GM12878 (cell line): Measurements from ENCODE around the gene PRRT1.

ENCODE experiments used
- CHD4 ChIP-seq: fragments of 200-600 bp; sonication (generic); IDR thresholded peaks from 2 replicates; pipeline ENCODE4 v1.6.1; 2016; ENCODE audit warnings: mild to moderate bottlenecking
- IKZF1 ChIP-seq: fragments of 450-650 bp; conservative IDR thresholded peaks from 2 replicates; pipeline ENCODE4 v1.6.1; 2017; ENCODE audit warnings: antibody characterized with exemption, mild to moderate bottlenecking
- YBX1 ChIP-seq: fragments of 450-650 bp; IDR thresholded peaks from 2 replicates; pipeline ENCODE4 v1.6.1; 2016; ENCODE audit warnings: antibody characterized with exemption
- YY1 ChIP-seq: IDR thresholded peaks from 2 replicates; pipeline ENCODE4 v1.6.1; 2011; ENCODE audit warnings: low read depth, mild to moderate bottlenecking, low read length
- TF ChIP-seq, protein P1 (sequence below), 3 experiments: IDR thresholded peaks in 2 of 3; conservative IDR thresholded peaks in 1 of 3; 2 replicates each; pipeline ENCODE4 v1.5.1; 2011; ENCODE audit warnings: low read depth in 3 of 3, low read length in 3 of 3, mild to moderate bottlenecking in 3 of 3, control low read depth in 2 of 3, moderate library complexity in 2 of 3, inconsistent platforms in 1 of 3, mixed read lengths in 1 of 3; ENCODE audit not compliant: control insufficient read depth in 2 of 3, insufficient read depth in 1 of 3; ENCODE audit errors: extremely low read depth in 1 of 3

DNA sequence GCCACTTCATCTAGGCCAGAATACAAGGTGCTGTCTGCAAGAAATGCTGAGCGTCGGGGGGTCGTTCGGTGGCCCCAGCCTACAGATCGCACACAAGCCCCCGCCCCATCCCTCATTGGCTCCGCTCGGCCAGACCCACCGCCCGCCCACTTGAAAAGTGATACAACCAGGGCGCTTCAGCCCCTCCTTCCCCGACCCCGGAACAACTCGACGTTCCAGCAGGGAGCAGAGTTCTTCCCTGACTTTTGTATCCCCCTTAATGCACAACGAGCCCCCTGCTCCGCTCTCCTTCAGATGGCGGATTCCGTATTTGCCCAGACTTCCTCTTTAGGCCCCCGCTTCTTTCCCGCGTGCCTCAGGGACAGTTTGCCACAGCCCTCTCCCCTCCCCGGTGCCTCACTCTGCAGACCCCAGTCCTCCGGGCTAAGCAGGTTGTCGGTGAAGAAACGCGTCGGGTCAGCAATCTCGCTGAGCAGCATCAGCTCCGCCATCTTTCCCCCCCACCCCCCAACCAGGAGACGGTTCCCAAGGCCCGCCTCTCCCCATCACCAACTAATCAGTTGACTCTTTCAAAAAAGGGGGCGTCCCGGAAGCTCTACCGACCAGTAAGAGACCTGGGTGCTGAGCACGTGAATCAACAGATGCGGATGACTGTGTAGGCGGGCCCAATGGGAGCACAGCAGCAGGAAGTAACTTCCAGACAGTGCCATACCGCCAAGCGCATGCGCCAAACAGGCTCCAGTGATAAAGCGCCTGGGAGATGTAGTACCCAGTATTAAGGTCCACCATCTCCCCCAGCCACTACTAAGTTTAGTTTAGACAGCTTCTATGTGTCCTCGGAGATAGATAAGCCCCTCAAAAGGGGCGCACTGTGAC lies 23.8 kb downstream of the PRRT1 start, which contains the start of gene ATF6B:
- TF ChIP-seq YY1: peak; percentile 97
- TF ChIP-seq CHD4: no peak
- TF ChIP-seq, protein P1, sequence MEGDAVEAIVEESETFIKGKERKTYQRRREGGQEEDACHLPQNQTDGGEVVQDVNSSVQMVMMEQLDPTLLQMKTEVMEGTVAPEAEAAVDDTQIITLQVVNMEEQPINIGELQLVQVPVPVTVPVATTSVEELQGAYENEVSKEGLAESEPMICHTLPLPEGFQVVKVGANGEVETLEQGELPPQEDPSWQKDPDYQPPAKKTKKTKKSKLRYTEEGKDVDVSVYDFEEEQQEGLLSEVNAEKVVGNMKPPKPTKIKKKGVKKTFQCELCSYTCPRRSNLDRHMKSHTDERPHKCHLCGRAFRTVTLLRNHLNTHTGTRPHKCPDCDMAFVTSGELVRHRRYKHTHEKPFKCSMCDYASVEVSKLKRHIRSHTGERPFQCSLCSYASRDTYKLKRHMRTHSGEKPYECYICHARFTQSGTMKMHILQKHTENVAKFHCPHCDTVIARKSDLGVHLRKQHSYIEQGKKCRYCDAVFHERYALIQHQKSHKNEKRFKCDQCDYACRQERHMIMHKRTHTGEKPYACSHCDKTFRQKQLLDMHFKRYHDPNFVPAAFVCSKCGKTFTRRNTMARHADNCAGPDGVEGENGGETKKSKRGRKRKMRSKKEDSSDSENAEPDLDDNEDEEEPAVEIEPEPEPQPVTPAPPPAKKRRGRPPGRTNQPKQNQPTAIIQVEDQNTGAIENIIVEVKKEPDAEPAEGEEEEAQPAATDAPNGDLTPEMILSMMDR (IDR thresholded peaks at IDR 0.05 in 2 of 3, conservative IDR thresholded peaks at IDR 0.05 in 1 of 3; ENCODE audit: control insufficient read depth in 2 of 3, extremely low read depth in 1 of 3, insufficient read depth in 1 of 3, low read depth in 3 of 3, low read length in 3 of 3): no peak
- TF ChIP-seq YBX1: no peak
- peak; percentile 76 for TF ChIP-seq IKZF1
